Left cardiac atrium (tissue), 4 donors: Measurements from ENCODE around the gene CADM1. TPM values are rescaled to one million over a fixed set of nuclear protein-coding genes. Genes with fewer than 3 reads are reported as not detected.

Source experiments
- ATAC-seq, 2 donors: fragments of 200-7000 bp; cut with Tn5 transposase; one replicate each; pipeline ENCODE4 v1.9.1; 2020; ENCODE audit warnings: mild to moderate bottlenecking in 2 of 2, moderate library complexity in 2 of 2
- DNase-seq: peaks from one replicate; pipeline ENCODE4 v3.0.0-alpha.2; 2020
- intact Hi-C, 2 donors: fragments of 100-400 bp; cut with DNase I; formaldehyde crosslinking; loops; one replicate each; pipeline versions ENCODE4 v1.14.1 to v1.15.1; 2022 to 2023
- total RNA-seq, 2 donors: library from RNA; stranded (reverse); fragmentation: NEBNext Ultra II Directional; extraction: Animal tissue kit (Norgen Biotek cat#: 25700); gene quantifications; one replicate each; pipeline ENCODE4 v1.2.1, GENCODE V29; 2021
- donor health status: DM: no; HTN: yes; CAD: no.
- donor health status: DM: no; HTN: yes; CAD: no; lungs with severe emphysema.
- donor health status: DM: yes; HTN: yes; CAD: no.
- donor health status: Dilated cardiomyopathy.

CADM1 gene
- total RNA-seq, 2 donors from 2014 or later, result 25.0 to 34.3 TPM

- intact Hi-C loops, result no loop called here
- no peak for ATAC-seq
- DNase-seq, result no peak
Measured at GRCh38 chr11:115340874-115341273, 163.3 kb downstream of the CADM1 start.

- intact Hi-C loops, result loop anchor here (5.0 to 10.0 kb wide), 3 partner anchors 164 to 936 kb away; partner anchors contain the start of gene CADM1 (in 2 of the 2)
- ATAC-seq (peak; percentile 38 to 40), DNase-seq (no peak)
Measured at GRCh38 chr11:115338476-115338875, 165.7 kb downstream of the CADM1 start.

GRCh38 chr11:115334932-115335788 is 169.1 kb downstream of the CADM1 start:
- DNase-seq (no peak), ATAC-seq (no peak)
- intact Hi-C loops, result loop anchor here (5.0 to 10.0 kb wide), 3 partner anchors 167 to 940 kb away; partner anchors contain the start of gene CADM1 (in 2 of the 2)

- intact Hi-C loops, result loop anchor here in 1 of 2 donors (10.0 kb wide), 2 partner anchors 171 to 941 kb away; partner anchors contain the start of gene CADM1
- no peak for ATAC-seq
- DNase-seq, result no peak
Measured at GRCh38 chr11:115333949-115334348, 170.3 kb downstream of the CADM1 start.

- ATAC-seq (no peak), DNase-seq (no peak)
- intact Hi-C loops, result loop anchor here in 1 of 2 donors (10.0 kb wide), 2 partner anchors 172 to 942 kb away; partner anchors contain the start of gene CADM1
Measured at GRCh38 chr11:115333121-115333520, 171.1 kb downstream of the CADM1 start.

GRCh38 chr11:115330684-115331482 is 173.3 kb downstream of the CADM1 start:
- ATAC-seq, result no peak
- DNase-seq, result no peak
- intact Hi-C loops, result loop anchor here in 1 of 2 donors (10.0 kb wide), 2 partner anchors 174 to 944 kb away; partner anchors contain the start of gene CADM1

- intact Hi-C loops, result no loop called here
- DNase-seq (no peak), ATAC-seq (no peak)
Measured at GRCh38 chr11:115326526-115326925, 177.7 kb downstream of the CADM1 start.

- DNase-seq, result no peak
- ATAC-seq, result no peak
- intact Hi-C loops, result loop anchor here in 1 of 2 donors (2.0 kb wide), 1 partner anchor 951 kb away; no protein-coding TSS in a partner anchor
Measured at GRCh38 chr11:115325523-115325922, 178.7 kb downstream of the CADM1 start.

GRCh38 chr11:115324581-115325432 is 179.4 kb downstream of the CADM1 start:
- intact Hi-C loops, result loop anchor here in 1 of 2 donors (2.0 kb wide), 1 partner anchor 952 kb away; no protein-coding TSS in a partner anchor
- peak; percentile 83 to 88 for ATAC-seq
- DNase-seq, result no peak

- intact Hi-C loops, result no loop called here
- DNase-seq (no peak), ATAC-seq (no peak)
Measured at GRCh38 chr11:115322553-115323203, 181.5 kb downstream of the CADM1 start.

GRCh38 chr11:115321605-115322289 is 182.5 kb downstream of the CADM1 start:
- ATAC-seq (no peak), DNase-seq (no peak)
- intact Hi-C loops, result no loop called here

- intact Hi-C loops, result loop anchor here in 1 of 2 donors (10.0 kb wide), 1 partner anchor 143 kb away; no protein-coding TSS in a partner anchor
- ATAC-seq (no peak), DNase-seq (no peak)
Measured at GRCh38 chr11:115317277-115318185, 186.7 kb downstream of the CADM1 start.

GRCh38 chr11:115316696-115317095 is 187.5 kb downstream of the CADM1 start:
- no peak for ATAC-seq
- intact Hi-C loops, result loop anchor here in 1 of 2 donors (10.0 kb wide), 1 partner anchor 142 kb away; no protein-coding TSS in a partner anchor
- DNase-seq, result no peak

- intact Hi-C loops, result loop anchor here in 1 of 2 donors (10.0 kb wide), 1 partner anchor 140 kb away; no protein-coding TSS in a partner anchor
- ATAC-seq (no peak), DNase-seq (no peak)
Measured at GRCh38 chr11:115314330-115314920, 189.8 kb downstream of the CADM1 start.

- DNase-seq, result no peak
- intact Hi-C loops, result loop anchor here in 1 of 2 donors (10.0 kb wide), 1 partner anchor 139 kb away; no protein-coding TSS in a partner anchor
Measured at GRCh38 chr11:115313224-115313838, 190.9 kb downstream of the CADM1 start.

More at GRCh38 chr11:115313224-115313838, 190.9 kb downstream of the CADM1 start:
- no peak for ATAC-seq
